Rectal smooth muscle tissue (tissue), 1 donor: ENCODE results near the gene GNAI2.
"Not testable (repeated sequence)": the region's sequence is repeated elsewhere in the genome, so short reads cannot be mapped to it uniquely, and the experiment has no call there.

Experiments
- H3K27ac ChIP-seq: one replicate; pipeline ENCODE4 v1.7.0; 2013; ENCODE audit warnings: low read depth, low read length, inconsistent platforms
- H3K27me3 ChIP-seq: one replicate; pipeline ENCODE4 v1.7.0; 2013; ENCODE audit warnings: low read length; ENCODE audit not compliant: control insufficient read depth, insufficient read depth
- H3K36me3 ChIP-seq: one replicate; pipeline ENCODE4 v1.7.0; 2013; ENCODE audit warnings: low read length; ENCODE audit not compliant: control insufficient read depth, insufficient read depth
- H3K4me1 ChIP-seq: one replicate; pipeline ENCODE4 v1.7.0; 2013; ENCODE audit warnings: low read length; ENCODE audit not compliant: control insufficient read depth, insufficient read depth
- H3K4me3 ChIP-seq: one replicate; pipeline ENCODE4 v1.7.0; 2013; ENCODE audit warnings: low read length
- H3K9ac ChIP-seq: one replicate; pipeline ENCODE4 v1.7.0; 2013; ENCODE audit warnings: low read length

GNAI2 gene

DNA sequence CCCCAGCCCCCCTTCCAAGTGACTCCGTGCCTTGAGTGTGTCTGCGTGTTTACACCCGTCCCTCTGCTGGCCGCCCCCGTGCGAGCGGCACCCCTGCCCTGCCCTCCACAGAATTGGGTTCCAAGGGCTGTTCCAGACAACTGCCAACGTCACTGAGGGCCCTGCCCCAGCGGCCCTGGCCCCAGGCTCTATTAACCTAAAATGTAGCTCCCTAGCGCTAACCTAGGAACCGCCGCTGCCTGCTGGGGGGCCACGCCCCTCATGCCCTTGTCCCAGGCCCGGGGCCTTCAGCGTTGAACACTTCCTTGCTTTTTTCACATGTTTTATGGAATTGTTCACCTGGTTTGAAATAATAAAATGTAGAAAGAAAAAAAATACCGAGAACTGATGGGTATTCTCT, 23.0 kb downstream of the GNAI2 start:
- peak overlapping the region; percentile 97 for H3K27ac ChIP-seq
- no peak overlapping the region for H3K4me3 ChIP-seq
- peaks cover 29% of the 10 kb centered on the region for H3K36me3 ChIP-seq
- no peaks in the 10 kb centered on the region for H3K27me3 ChIP-seq
- H3K9ac ChIP-seq, result no peak overlapping the region
- H3K4me1 ChIP-seq, result peaks cover 21% of the 10 kb centered on the region

DNA sequence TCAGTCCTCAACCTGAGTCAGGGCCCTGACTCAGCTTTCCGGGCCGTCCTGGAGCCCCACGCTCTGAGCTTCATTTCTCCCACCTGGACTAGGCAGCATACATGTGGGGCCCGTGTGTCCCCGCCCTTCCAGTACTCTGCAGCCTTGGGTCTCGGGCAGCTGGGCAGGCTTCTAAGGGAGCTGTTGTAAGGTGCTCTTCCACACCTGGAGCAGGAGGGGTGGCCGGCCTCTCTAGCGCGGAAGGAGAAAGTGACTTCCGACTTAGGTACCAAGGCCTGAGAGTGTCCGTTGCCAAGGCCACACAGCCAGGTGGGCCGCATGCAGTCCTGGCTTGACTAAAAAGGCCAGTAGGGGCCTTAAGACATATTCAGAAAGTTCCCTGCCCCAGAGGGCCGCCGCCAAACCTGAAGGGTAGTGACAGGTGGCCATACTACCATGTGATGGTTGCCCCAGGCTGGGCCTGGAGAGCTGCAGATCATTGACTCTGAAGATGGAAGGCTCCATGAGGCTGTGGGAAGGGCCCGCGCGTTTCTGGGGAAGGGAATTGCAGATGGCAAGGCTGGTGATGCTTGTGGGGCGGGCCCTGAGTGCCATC, 23.5 kb downstream of the GNAI2 start:
- H3K4me3 ChIP-seq, result peak overlapping the region; percentile 45

DNA sequence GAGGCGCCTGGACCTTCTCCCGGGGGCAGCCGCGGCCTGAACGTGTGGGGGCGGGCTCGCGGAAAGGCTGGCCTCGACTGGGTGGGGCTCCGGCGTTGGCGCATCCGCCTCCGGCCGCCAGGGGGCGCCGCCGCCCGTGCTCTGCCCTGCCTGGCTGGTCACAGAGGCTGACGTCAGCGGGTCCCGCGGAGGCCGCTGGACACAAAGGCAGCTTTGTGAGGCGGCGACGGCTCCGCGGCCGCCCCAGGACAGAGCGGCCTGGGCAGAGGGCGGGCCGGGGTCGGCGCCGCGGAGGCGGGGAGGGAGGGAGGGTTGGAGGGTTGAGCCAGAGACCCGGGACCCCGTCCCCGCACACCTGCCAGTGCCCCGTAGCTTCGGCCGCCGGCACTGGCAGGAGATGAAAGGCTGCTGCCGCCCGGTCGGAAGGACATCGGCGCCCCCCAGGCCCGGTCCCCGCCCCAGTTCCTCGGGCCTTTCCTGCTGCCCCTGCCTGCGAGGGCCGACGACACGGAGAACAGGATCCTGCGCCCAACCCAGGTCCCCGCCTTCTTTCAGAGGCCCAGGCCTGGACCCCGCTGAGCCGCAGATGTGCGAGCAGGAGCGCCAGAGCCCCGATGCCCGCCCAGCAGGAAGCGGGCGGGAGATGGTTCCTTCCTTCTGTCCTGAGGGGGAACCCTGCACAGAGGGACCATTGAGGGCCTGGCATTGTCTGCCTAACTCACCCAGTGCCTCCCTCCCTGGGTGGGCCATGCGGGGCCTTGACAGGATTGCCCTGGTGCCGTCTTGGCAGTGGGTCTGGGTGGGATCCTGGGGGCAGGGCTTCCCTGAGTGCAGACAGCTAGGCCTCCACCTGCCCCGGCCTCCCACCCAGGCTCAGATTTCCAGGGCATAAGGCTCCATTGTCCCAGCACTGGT, 24.3 kb downstream of the GNAI2 start:
- peaks cover 32% of the 10 kb centered on the region for H3K4me1 ChIP-seq
- peak overlapping the region; percentile 56 for H3K9ac ChIP-seq
- peaks cover 3% of the 10 kb centered on the region for H3K27me3 ChIP-seq
- H3K4me3 ChIP-seq, result peak overlapping the region; percentile 66
- peaks cover 23% of the 10 kb centered on the region for H3K36me3 ChIP-seq
- peak overlapping the region; percentile 97 for H3K27ac ChIP-seq

More for the DNA sequence above, 23.5 kb downstream of the GNAI2 start:
- H3K4me1 ChIP-seq, result peaks cover 27% of the 10 kb centered on the region
- H3K27me3 ChIP-seq, result peaks cover 3% of the 10 kb centered on the region
- no peak overlapping the region for H3K9ac ChIP-seq
- H3K36me3 ChIP-seq, result peaks cover 28% of the 10 kb centered on the region
- peak overlapping the region; percentile 97 for H3K27ac ChIP-seq

DNA sequence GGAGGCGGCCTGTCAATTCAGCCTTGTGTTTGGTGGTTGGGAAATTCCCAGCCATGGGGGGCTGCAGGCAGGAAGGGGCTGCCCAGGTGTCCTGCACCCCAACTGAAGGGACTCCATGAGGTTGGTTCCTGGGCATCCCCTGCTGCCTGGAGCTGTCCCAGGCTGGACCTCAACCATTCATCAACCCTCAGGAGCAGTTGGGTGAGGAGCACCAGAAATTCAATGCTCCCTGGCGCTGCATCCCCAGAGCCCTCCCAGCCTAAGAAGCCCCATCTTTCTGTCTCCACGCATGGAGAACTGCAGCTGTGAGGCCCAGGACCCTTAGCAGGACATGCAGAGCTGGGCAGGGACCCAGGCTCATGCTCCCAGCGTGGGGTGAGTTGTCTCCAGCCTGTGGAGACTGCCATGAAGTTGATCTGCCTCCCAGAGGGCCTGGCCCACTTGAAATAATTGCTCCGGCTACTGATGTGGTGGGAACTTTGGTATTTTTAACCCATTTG, 25.0 kb downstream of the GNAI2 start:
- peak overlapping the region; percentile 97 for H3K27ac ChIP-seq
- H3K9ac ChIP-seq, result peak overlapping the region; percentile 56
- peaks cover 39% of the 10 kb centered on the region for H3K4me1 ChIP-seq
- peak overlapping the region; percentile 66 for H3K4me3 ChIP-seq
- peaks cover 20% of the 10 kb centered on the region for H3K36me3 ChIP-seq
- H3K27me3 ChIP-seq, result peaks cover 3% of the 10 kb centered on the region

DNA sequence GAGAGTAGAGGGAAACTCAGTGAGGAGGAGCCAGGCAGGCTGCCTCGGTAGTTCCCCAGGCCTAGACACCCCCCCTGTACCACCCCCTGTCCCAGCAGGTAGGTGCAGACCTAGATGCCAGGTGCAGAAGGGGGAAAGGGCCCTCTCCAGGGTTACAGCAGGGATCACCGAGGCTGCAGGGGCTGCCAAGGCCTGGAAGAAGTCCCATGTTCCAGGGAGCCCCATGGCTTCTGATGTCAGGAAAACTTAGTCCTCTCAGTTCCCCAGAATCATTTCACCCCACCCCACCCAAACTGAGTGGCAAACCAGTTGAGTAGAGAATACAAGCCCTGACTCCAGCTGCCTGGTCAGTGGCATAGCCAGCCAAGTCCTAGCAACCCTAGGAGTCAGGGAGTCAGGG, 25.5 kb downstream of the GNAI2 start:
- peak overlapping the region; percentile 97 for H3K27ac ChIP-seq
- H3K4me1 ChIP-seq, result peaks cover 44% of the 10 kb centered on the region
- peak overlapping the region; percentile 66 for H3K4me3 ChIP-seq
- H3K36me3 ChIP-seq, result peaks cover 17% of the 10 kb centered on the region
- peaks cover 3% of the 10 kb centered on the region for H3K27me3 ChIP-seq
- H3K9ac ChIP-seq, result no peak overlapping the region

DNA sequence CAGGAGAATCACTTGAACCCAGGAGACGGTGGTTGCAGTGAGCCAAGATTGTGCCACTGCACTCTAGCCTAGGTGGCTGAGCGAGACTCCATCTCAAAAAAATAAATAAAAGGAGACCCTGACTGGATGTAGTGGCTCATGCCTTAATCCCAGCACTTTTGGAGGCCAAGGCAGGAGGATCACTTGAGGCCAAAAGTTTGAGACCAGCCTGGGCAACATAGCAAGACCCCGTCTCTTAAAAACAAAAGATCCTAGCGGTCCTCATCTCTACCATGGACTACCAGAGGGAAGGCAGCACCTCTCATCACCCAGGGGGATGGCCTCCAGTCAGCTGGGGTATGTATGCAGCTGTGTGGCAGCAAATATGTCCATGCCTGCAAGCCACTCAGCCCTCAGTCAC, 26.2 kb downstream of the GNAI2 start:
- not testable (repeated sequence) for H3K27ac ChIP-seq, H3K4me3 ChIP-seq, H3K9ac ChIP-seq, H3K27me3 ChIP-seq
- Histone ChIP-seq H3K36me3 (peaks cover 11% of the 10 kb centered on the region), H3K4me1 (peaks cover 50% of the 10 kb centered on the region)

DNA sequence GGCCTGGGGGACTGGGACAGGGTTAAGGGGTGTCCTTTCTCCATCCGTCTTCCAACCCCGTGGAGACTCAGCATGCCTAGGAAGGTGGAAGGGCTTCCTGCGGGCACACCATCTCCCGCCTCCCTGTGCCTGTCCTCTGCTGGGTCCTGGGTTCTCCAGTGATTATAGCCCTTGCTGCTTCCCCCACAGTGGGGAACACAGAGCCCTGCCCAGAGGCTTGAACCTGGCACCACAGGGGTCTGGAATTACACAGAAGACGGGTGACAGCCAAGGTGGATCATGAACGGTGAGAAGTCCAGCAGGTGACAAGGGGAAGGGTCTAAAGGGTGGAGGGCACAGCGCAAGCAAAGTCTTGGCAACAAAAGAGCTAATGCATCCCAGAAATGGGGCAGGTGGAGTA, 26.8 kb downstream of the GNAI2 start:
- peaks cover 51% of the 10 kb centered on the region for H3K4me1 ChIP-seq
- H3K27me3 ChIP-seq, result peaks cover 3% of the 10 kb centered on the region
- no peak overlapping the region for H3K9ac ChIP-seq
- no peak overlapping the region for H3K4me3 ChIP-seq
- H3K27ac ChIP-seq, result no peak overlapping the region
- peaks cover 5% of the 10 kb centered on the region for H3K36me3 ChIP-seq

DNA sequence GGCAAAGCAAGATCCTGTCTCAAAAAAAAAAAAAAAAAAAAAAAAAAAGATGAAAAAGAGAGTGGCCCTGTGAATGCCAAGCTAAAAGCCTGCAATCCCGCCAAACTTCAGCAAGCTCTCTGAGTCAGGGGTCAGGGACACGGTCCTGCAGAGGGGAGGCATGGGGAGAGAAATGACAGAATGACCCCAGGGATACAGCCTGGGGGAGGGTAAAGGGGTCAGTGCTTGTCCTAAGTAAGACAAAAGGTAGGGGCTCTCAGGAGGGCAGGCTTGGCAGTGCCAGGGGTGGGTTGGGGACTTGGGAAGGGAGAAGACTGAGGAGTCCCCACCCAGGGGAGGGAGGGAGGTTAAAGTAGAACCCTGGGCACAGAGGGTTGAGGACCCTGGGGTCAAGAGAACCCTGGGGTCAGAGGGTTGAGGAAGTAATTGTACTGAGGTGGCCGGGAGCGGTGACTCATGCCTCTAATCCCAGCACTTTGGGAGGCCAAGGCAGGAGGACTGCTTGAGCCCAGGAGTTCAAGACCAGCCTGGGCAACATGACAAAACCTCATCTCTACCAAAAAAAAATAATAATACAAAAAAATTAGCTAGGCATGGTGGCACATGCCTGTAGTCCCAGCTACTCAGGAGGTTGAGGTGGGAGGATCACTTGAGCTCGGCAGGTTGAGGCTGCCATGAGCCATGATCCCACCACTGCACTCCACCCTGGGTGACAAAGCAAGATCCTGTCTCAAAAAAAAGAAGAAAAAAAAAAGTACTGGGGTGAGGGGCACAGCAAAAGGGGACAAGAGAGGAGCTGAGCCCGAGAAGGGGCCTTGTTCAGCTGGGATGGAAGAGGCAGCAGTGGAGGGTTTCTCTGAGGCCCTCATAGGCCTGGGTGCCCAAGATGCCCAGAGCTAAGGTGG, 27.7 kb downstream of the GNAI2 start:
- peaks cover 58% of the 10 kb centered on the region for H3K4me1 ChIP-seq
- no peak overlapping the region for H3K9ac ChIP-seq
- H3K27ac ChIP-seq, result peak overlapping the region; percentile 97
- peak overlapping the region; percentile 10 for H3K4me3 ChIP-seq
- H3K27me3 ChIP-seq, result peaks cover 3% of the 10 kb centered on the region
- no peaks in the 10 kb centered on the region for H3K36me3 ChIP-seq

DNA sequence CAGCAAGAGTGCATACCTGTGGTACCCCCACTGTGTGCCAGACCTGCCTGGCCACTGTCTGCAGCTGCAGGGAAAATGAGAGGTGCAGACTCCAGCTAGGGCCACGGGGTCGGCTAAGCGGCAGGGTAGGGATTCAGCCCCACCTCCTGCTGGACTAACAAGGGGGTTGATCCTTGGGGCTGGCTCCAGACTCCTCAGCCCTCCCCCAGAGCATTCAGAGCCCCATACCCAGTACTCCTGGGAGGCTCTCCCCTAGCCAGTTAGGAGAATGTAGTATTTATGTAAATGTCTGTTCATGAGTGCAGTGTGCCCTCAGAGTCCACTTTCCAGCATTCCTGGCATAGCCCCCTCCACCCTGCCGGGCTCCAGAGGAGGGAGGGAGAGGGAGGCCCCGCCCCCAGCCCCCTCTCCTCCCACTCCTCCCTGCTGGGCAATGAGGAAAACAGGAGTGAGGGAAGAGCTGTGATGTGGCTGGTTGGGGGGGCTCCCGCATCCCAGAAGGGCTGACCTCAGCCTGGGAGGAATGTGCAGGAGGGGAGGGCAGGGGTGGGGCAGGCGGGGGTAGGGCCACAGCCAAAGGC, 28.5 kb downstream of the GNAI2 start:
- H3K9ac ChIP-seq, result peak overlapping the region; percentile 36
- H3K4me1 ChIP-seq, result peaks cover 60% of the 10 kb centered on the region
- H3K4me3 ChIP-seq, result peak overlapping the region; percentile 10
- H3K27me3 ChIP-seq, result peaks cover 3% of the 10 kb centered on the region
- peak overlapping the region; percentile 97 for H3K27ac ChIP-seq
- H3K36me3 ChIP-seq, result no peaks in the 10 kb centered on the region

DNA sequence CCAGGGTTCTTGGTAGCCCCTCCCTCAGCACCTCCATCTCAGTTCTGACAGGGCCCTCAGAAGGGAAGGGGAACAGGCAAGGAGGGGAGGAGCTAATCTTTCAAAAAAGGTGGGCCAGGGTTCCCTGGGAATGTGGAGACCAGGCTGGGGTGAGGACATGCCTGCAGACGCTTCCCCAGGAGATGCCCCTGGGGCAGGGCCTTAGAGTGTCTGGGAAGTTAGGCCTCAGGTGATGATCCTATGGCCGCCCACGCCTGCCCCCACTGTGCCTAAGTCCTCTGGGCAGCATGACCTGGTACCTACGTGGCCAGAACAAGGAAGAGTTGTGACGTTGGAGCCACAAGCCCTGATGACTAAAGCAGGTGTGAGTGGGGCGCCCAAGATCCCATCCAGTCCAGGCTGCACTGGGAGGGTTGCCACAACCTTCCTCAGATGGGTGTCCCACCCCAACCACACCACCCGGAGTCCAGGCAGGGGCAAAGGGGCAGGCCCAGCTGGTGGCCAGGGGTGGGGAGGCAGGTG, 29.0 kb downstream of the GNAI2 start:
- Histone ChIP-seq H3K27me3 (peaks cover 3% of the 10 kb centered on the region), H3K4me1 (peaks cover 60% of the 10 kb centered on the region), H3K9ac (peak overlapping the region; percentile 33), H3K4me3 (peak overlapping the region; percentile 19), H3K36me3 (no peaks in the 10 kb centered on the region), H3K27ac (peak overlapping the region; percentile 97)

DNA sequence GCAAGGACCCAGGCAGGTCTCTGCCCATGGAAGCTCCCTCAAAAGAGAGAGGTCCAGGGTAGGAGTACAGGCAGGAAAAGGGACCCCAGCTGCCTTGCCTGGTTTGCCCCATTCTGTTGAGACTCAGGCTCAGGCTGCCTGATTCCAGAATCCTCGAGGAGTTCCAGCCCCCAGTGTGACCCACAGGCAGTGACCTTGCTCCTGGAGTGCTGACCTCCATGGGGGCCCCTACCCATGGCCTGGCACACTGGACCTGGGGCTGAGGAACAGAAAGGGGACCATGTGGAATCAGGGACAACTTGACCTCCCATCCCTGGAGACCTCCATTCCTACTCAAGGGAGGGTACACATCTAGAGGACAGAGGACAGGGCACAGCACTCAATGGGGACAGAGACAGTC, 29.6 kb downstream of the GNAI2 start:
- Histone ChIP-seq H3K9ac (peak overlapping the region; percentile 32), H3K27me3 (peaks cover 3% of the 10 kb centered on the region), H3K36me3 (no peaks in the 10 kb centered on the region), H3K27ac (peak overlapping the region; percentile 97), H3K4me3 (no peak overlapping the region), H3K4me1 (peaks cover 58% of the 10 kb centered on the region)
